ENCODE data around the gene VWA5A. TPM values are rescaled to one million over a fixed set of nuclear protein-coding genes. Genes with fewer than 3 reads are reported as not detected.

Gene VWA5A
- total and polyA plus RNA-seq, 2 of the 13 experiments (the other 11 are each of a cell fraction or from before 2014, with no cell fraction given): 1.3 to 1.8 TPM

DNA sequence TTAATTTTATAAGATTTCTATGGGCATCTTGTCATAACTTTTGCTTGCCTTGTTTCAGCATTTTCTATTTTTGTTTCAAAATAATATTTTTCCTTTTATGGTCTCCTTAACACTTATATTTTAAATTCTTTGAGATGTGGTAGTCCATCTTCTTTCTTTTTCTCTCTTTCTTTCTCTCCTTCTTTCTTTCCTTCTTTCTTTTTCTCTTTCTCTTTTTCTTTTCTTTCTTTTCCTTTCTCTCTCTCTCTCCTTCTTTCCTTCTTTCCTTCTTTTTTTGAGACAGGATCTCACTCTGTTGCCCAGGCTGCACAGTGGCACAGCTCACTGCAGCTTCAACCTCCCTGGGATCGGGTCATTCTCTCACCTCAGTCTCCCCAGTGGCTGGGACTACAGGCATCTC is 38.0 kb upstream of the VWA5A start:
- Histone ChIP-seq H3K36me3 (replicated peaks in 1 of 2; ENCODE audit: control insufficient read depth in 1 of 2, insufficient read depth in 2 of 2, low read length in 2 of 2) (no peaks in the 10 kb centered on the region), H3K4me1 (ENCODE audit: insufficient read depth, low read length) (0 out of 2 replicates have a peak, but pooled peaks cover 9% of the 10 kb centered on the region), H3K9me3 (ENCODE audit: low read length) (no peaks in the 10 kb centered on the region), H3K4me3 (replicated peaks in 1 of 3; ENCODE audit: insufficient read depth in 1 of 3, low read depth in 2 of 3, low read length in 3 of 3) (no peak overlapping the region), H4K20me1 (ENCODE audit: insufficient read depth, low read length) (no peaks in the 10 kb centered on the region), H3K27ac (ENCODE audit: extremely low read length, insufficient read depth, low read length) (no peak overlapping the region), H3K27me3 (ENCODE audit: control insufficient read depth in 1 of 2, insufficient read depth in 2 of 2, low read length in 2 of 2) (peaks cover 10 to 23% of the 10 kb centered on the region in 2 experiments; a peak in 4 of 5 replicates), H3K79me2 (ENCODE audit: insufficient read depth, low read length) (no peaks in the 10 kb centered on the region), H2AFZ (ENCODE audit: low read length) (no peak overlapping the region), H3K4me2 (ENCODE audit: low read depth, low read length) (no peak overlapping the region), H3K9ac (ENCODE audit: insufficient read depth, low read depth, low read length) (no peak overlapping the region)
- no peak for ATAC-seq
- BruUV-seq (replicated peaks): no TSS peak
- ChIA-PET CTCF (ENCODE audit: low intra/inter-chr PET ratio, low total read pairs) (no interaction called here), POLR2A (no interaction called here)
- intact Hi-C loops (cut with micrococcal nuclease; ENCODE audit: unreplicated experiment) (no loop called here), in situ Hi-C loops (cut with HindIII; ENCODE audit: extremely low pct_ligation_motif_present, low pct_unique_long_range_greater_than_20kb) (loop anchor here (5.0 kb wide), 1 partner anchor 120 kb away; no protein-coding TSS in a partner anchor)
- WGBS (ENCODE audit: low lambda C conversion rate): 0% methylated on average over 1 of the region's 1 CpG
- FAIRE-seq: no peak
- DNase-seq (ENCODE audit: low spot score): no peak
- TF ChIP-seq ZNF777 (CRISPR knock-in tag; IDR thresholded peaks at IDR 0.05) (no peak), HDAC1 (CRISPR knock-in tag; IDR thresholded peaks at IDR 0.05) (no peak), ZNF446 (CRISPR knock-in tag; IDR thresholded peaks at IDR 0.05) (no peak), MED8 (CRISPR knock-in tag; IDR thresholded peaks at IDR 0.05; ENCODE audit: insufficient replicate concordance) (no peak), ZNF432 (CRISPR knock-in tag; IDR thresholded peaks at IDR 0.05; ENCODE audit: borderline replicate concordance) (no peak), GATA4 (IDR thresholded peaks at IDR 0.05; ENCODE audit: borderline replicate concordance, low read depth) (no peak), ZNF768 (CRISPR knock-in tag; IDR thresholded peaks at IDR 0.05) (no peak), PPARG (CRISPR knock-in tag; conservative IDR thresholded peaks at IDR 0.05) (no peak), TCF12 (IDR thresholded peaks at IDR 0.05) (no peak), TCF12 (CRISPR knock-in tag; IDR thresholded peaks at IDR 0.05) (no peak), BHLHE40 (IDR thresholded peaks at IDR 0.05; ENCODE audit: low read length) (no peak), TCF7L2 (IDR thresholded peaks at IDR 0.05; ENCODE audit: low read depth, low read length) (no peak), ZBTB1 (CRISPR knock-in tag; IDR thresholded peaks at IDR 0.05; ENCODE audit: borderline replicate concordance) (no peak)
- TF ChIP-seq, protein P1, sequence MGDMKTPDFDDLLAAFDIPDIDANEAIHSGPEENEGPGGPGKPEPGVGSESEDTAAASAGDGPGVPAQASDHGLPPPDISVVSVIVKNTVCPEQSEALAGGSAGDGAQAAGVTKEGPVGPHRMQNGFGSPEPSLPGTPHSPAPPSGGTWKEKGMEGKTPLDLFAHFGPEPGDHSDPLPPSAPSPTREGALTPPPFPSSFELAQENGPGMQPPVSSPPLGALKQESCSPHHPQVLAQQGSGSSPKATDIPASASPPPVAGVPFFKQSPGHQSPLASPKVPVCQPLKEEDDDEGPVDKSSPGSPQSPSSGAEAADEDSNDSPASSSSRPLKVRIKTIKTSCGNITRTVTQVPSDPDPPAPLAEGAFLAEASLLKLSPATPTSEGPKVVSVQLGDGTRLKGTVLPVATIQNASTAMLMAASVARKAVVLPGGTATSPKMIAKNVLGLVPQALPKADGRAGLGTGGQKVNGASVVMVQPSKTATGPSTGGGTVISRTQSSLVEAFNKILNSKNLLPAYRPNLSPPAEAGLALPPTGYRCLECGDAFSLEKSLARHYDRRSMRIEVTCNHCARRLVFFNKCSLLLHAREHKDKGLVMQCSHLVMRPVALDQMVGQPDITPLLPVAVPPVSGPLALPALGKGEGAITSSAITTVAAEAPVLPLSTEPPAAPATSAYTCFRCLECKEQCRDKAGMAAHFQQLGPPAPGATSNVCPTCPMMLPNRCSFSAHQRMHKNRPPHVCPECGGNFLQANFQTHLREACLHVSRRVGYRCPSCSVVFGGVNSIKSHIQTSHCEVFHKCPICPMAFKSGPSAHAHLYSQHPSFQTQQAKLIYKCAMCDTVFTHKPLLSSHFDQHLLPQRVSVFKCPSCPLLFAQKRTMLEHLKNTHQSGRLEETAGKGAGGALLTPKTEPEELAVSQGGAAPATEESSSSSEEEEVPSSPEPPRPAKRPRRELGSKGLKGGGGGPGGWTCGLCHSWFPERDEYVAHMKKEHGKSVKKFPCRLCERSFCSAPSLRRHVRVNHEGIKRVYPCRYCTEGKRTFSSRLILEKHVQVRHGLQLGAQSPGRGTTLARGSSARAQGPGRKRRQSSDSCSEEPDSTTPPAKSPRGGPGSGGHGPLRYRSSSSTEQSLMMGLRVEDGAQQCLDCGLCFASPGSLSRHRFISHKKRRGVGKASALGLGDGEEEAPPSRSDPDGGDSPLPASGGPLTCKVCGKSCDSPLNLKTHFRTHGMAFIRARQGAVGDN (CRISPR knock-in tag; IDR thresholded peaks at IDR 0.05): no peak
- TF ChIP-seq, protein P2, sequence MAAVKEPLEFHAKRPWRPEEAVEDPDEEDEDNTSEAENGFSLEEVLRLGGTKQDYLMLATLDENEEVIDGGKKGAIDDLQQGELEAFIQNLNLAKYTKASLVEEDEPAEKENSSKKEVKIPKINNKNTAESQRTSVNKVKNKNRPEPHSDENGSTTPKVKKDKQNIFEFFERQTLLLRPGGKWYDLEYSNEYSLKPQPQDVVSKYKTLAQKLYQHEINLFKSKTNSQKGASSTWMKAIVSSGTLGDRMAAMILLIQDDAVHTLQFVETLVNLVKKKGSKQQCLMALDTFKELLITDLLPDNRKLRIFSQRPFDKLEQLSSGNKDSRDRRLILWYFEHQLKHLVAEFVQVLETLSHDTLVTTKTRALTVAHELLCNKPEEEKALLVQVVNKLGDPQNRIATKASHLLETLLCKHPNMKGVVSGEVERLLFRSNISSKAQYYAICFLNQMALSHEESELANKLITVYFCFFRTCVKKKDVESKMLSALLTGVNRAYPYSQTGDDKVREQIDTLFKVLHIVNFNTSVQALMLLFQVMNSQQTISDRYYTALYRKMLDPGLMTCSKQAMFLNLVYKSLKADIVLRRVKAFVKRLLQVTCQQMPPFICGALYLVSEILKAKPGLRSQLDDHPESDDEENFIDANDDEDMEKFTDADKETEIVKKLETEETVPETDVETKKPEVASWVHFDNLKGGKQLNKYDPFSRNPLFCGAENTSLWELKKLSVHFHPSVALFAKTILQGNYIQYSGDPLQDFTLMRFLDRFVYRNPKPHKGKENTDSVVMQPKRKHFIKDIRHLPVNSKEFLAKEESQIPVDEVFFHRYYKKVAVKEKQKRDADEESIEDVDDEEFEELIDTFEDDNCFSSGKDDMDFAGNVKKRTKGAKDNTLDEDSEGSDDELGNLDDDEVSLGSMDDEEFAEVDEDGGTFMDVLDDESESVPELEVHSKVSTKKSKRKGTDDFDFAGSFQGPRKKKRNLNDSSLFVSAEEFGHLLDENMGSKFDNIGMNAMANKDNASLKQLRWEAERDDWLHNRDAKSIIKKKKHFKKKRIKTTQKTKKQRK (IDR thresholded peaks at IDR 0.05; ENCODE audit: low read length): no peak
- TF ChIP-seq, protein P3, sequence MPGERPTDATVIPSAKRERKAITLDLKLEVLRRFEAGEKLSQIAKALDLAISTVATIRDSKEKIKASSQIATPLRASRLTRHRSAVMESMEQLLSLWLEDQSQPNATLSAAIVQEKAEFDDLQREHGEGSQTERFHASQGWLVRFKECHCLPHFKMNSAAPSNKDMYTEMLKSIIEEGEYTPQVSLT (CRISPR knock-in tag; IDR thresholded peaks at IDR 0.05; ENCODE audit: borderline replicate concordance, low read depth): no peak
- TF ChIP-seq, protein P4, sequence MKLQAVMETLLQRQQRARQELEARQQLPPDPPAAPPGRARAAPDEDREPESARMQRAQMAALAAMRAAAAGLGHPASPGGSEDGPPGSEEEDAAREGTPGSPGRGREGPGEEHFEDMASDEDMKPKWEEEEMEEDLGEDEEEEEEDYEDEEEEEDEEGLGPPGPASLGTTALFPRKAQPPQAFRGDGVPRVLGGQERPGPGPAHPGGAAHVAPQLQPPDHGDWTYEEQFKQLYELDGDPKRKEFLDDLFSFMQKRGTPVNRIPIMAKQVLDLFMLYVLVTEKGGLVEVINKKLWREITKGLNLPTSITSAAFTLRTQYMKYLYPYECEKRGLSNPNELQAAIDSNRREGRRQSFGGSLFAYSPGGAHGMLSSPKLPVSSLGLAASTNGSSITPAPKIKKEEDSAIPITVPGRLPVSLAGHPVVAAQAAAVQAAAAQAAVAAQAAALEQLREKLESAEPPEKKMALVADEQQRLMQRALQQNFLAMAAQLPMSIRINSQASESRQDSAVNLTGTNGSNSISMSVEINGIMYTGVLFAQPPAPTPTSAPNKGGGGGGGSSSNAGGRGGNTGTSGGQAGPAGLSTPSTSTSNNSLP (IDR thresholded peaks at IDR 0.05; ENCODE audit: low read depth, low read length): no peak

Measured in HepG2 (cell line).